Measurements from ENCODE around the gene KPNA3.
"Not testable (repeated sequence)": the region's sequence is repeated elsewhere in the genome, so short reads cannot be mapped to it uniquely, and the experiment has no call there.

The KPNA3 gene

GRCh38 chr13:49827336-49827735, 34.9 kb upstream of the KPNA3 start:
- Histone ChIP-seq H3K9ac (ENCODE audit: low read length) (no peak overlapping the region), H3K4me3 (ENCODE audit: low read depth in 1 of 2, low read length in 2 of 2) (no peak overlapping the region), H3K9me3 (ENCODE audit: low read length) (no peaks in the 10 kb centered on the region)

GRCh38 chr13:49821216-49822009, 28.9 kb upstream of the KPNA3 start:
- Histone ChIP-seq H3K36me3 (ENCODE audit: insufficient read depth, low read length) (no peaks in the 10 kb centered on the region), H3K4me1 (ENCODE audit: insufficient read depth, low read length) (no peaks in the 10 kb centered on the region), H3K4me3 (ENCODE audit: low read depth in 1 of 2, low read length in 2 of 2) (no peak overlapping the region), H3K27ac (ENCODE audit: low read depth, low read length) (no peak overlapping the region), H3K9ac (ENCODE audit: low read length) (no peak overlapping the region), H3K9me3 (ENCODE audit: low read length) (no peaks in the 10 kb centered on the region), H3K27me3 (ENCODE audit: control insufficient read depth in 1 of 2, insufficient read depth in 2 of 2, low read length in 2 of 2) (no peaks in the 10 kb centered on the region)

More at GRCh38 chr13:49827336-49827735, 34.9 kb upstream of the KPNA3 start:
- no peaks in the 10 kb centered on the region for H3K36me3 ChIP-seq (ENCODE audit: insufficient read depth, low read length)
- no peaks in the 10 kb centered on the region for H3K4me1 ChIP-seq (ENCODE audit: insufficient read depth, low read length)
- H3K27me3 ChIP-seq (ENCODE audit: control insufficient read depth in 1 of 2, insufficient read depth in 2 of 2, low read length in 2 of 2) = no peaks in the 10 kb centered on the region
- no peak overlapping the region for H3K27ac ChIP-seq (ENCODE audit: low read depth, low read length)

DNA sequence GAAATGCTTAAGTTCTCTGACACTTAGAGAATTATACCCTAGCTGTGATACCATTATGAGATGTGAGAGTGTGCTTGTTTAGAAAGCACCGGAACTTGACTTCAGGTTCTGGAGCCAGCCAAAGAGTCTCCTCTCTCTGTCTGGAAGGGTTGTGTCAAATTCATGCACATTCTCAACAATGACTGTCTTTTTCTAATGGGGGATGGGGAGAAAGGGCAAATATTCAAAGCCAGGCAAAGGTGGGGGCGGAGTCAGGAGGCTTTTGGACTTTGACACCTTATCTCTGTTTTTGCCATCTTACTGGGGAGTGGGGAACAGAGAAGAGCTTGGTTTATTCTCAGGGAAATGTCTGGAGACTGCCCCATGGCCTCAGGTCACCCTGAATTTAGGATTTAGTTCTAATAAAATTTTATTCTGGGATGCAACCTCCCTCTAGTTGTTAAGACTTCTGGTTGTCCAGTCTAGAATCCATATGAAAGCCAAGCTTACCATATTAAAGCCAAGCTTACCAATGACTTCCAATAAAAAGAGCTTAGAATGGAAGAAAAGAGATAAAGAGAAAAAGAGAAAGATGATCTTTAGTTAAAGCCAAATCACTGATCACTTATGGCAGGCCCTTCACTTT, 28.2 kb upstream of the KPNA3 start:
- no peak overlapping the region for H3K4me3 ChIP-seq (ENCODE audit: low read depth in 1 of 2, low read length in 2 of 2)
- H3K36me3 ChIP-seq (ENCODE audit: insufficient read depth, low read length) = no peaks in the 10 kb centered on the region
- H3K27ac ChIP-seq (ENCODE audit: low read depth, low read length) = no peak overlapping the region
- no peaks in the 10 kb centered on the region for H3K4me1 ChIP-seq (ENCODE audit: insufficient read depth, low read length)
- H3K27me3 ChIP-seq (ENCODE audit: control insufficient read depth in 1 of 2, insufficient read depth in 2 of 2, low read length in 2 of 2) = no peaks in the 10 kb centered on the region
- no peaks in the 10 kb centered on the region for H3K9me3 ChIP-seq (ENCODE audit: low read length)
- no peak overlapping the region for H3K9ac ChIP-seq (ENCODE audit: low read length)

GRCh38 chr13:49816047-49816446, 23.6 kb upstream of the KPNA3 start:
- H3K9me3 ChIP-seq (ENCODE audit: low read length); H3K36me3 ChIP-seq (ENCODE audit: insufficient read depth, low read length); H3K4me3 ChIP-seq (ENCODE audit: low read depth in 1 of 2, low read length in 2 of 2); H3K4me1 ChIP-seq (ENCODE audit: insufficient read depth, low read length); H3K27me3 ChIP-seq (ENCODE audit: control insufficient read depth in 1 of 2, insufficient read depth in 2 of 2, low read length in 2 of 2); H3K9ac ChIP-seq (ENCODE audit: low read length); H3K27ac ChIP-seq (ENCODE audit: low read depth, low read length): not testable (repeated sequence)

GRCh38 chr13:49814551-49815270, 22.2 kb upstream of the KPNA3 start:
- H3K27me3 ChIP-seq (ENCODE audit: control insufficient read depth in 1 of 2, insufficient read depth in 2 of 2, low read length in 2 of 2) = no peaks in the 10 kb centered on the region
- no peak overlapping the region for H3K4me3 ChIP-seq (ENCODE audit: low read depth in 1 of 2, low read length in 2 of 2)
- H3K9ac ChIP-seq (ENCODE audit: low read length) = no peak overlapping the region
- H3K4me1 ChIP-seq (ENCODE audit: insufficient read depth, low read length) = no peaks in the 10 kb centered on the region
- H3K9me3 ChIP-seq (ENCODE audit: low read length) = no peaks in the 10 kb centered on the region
- no peak overlapping the region for H3K27ac ChIP-seq (ENCODE audit: low read depth, low read length)
- H3K36me3 ChIP-seq (ENCODE audit: insufficient read depth, low read length) = no peaks in the 10 kb centered on the region

DNA sequence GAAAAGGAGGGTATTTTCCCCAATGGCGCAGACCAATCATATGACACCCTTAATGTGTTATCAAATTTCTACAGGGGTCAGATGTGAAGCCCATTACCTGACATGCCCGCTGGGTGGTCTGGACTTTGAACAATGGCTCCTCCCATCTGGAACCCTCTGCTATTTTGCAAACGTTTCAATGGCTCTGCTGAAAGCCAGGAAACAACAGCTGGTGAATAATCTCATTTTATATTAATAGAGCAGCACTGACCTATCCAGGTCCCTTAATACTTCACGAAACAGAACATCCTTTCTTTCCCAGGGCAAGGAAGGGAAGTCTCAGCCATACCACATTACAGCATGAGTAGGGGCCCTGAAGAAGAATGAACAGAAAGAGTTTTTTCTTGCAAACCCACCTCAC, 20.3 kb upstream of the KPNA3 start:
- no peak overlapping the region for H3K4me3 ChIP-seq (ENCODE audit: low read depth in 1 of 2, low read length in 2 of 2)
- H3K27me3 ChIP-seq (ENCODE audit: control insufficient read depth in 1 of 2, insufficient read depth in 2 of 2, low read length in 2 of 2) = no peaks in the 10 kb centered on the region
- no peaks in the 10 kb centered on the region for H3K4me1 ChIP-seq (ENCODE audit: insufficient read depth, low read length)
- no peaks in the 10 kb centered on the region for H3K9me3 ChIP-seq (ENCODE audit: low read length)
- no peak overlapping the region for H3K27ac ChIP-seq (ENCODE audit: low read depth, low read length)
- H3K36me3 ChIP-seq (ENCODE audit: insufficient read depth, low read length) = no peaks in the 10 kb centered on the region
- no peak overlapping the region for H3K9ac ChIP-seq (ENCODE audit: low read length)

DNA sequence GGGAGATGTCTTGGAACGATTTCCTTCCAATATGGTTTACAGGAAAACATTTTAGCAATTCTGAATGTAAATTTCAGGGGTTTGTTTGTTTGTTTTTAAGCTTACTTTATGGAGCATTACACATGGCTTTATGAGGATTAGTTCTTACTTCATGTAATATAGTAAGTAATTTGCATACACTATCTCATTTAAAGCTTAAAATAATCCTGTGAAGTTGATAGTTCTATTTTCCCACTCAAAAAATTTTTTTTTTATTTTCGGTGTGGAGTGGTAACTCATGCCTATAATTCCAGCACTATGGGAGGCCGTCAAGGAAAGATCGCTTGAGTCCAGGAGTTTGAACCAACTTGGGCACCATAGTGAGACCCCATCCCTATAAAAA, 19.0 kb upstream of the KPNA3 start:
- Histone ChIP-seq H3K4me1 (ENCODE audit: insufficient read depth, low read length) (no peaks in the 10 kb centered on the region), H3K36me3 (ENCODE audit: insufficient read depth, low read length) (no peaks in the 10 kb centered on the region), H3K4me3 (ENCODE audit: low read depth in 1 of 2, low read length in 2 of 2) (no peak overlapping the region), H3K9me3 (ENCODE audit: low read length) (no peaks in the 10 kb centered on the region), H3K27ac (ENCODE audit: low read depth, low read length) (no peak overlapping the region), H3K27me3 (ENCODE audit: control insufficient read depth in 1 of 2, insufficient read depth in 2 of 2, low read length in 2 of 2) (no peaks in the 10 kb centered on the region), H3K9ac (ENCODE audit: low read length) (no peak overlapping the region)

DNA sequence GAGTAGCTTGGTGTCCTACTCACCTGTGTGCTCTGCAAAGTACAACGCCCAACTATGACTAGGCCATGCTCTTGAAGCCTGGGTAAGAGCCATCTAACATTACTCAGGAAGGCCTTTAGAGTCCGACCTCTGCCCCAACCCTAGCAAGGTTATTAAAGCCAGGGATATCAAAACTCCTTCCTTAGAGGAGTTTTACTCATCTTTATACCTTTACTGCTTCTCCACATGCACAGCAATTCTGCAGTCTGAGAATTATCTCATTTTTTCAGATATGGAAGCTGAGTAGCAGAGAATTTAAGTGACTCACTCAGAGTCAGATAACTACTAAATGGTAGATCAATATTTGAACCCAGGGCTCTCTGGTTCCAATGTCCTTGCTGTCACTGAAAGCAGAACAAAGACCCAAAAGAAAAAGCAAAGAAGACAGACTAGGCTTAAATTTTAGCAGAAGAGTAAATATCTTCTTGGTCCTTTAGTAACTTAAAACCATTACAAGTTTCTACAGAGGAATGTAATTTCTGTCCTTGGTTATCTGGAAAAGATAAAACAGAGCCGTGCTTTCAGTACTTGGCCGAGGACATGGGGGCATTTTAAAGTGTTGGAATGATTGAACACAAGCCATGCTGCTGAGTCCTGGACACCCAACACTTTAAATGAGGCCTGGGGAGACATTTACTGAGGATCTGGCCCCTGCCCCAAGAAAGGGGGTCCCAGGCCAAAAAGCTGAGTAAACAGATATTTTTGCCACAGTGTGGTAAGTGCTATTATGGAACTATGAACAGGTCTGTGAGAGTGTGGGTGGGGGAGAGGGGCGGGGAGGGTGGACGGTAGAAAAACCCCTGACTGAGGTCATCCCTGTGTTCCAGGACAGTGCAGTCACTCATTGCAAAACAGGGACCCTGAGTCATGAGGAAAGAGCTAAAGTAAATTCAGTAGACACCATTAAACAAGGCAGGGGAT, 18.4 kb upstream of the KPNA3 start:
- H3K4me1 ChIP-seq (ENCODE audit: insufficient read depth, low read length) = no peaks in the 10 kb centered on the region
- no peak overlapping the region for H3K27ac ChIP-seq (ENCODE audit: low read depth, low read length)

GRCh38 chr13:49807681-49808080, 15.2 kb upstream of the KPNA3 start:
- no peaks in the 10 kb centered on the region for H3K27me3 ChIP-seq (ENCODE audit: control insufficient read depth in 1 of 2, insufficient read depth in 2 of 2, low read length in 2 of 2)
- no peak overlapping the region for H3K9ac ChIP-seq (ENCODE audit: low read length)
- no peak overlapping the region for H3K27ac ChIP-seq (ENCODE audit: low read depth, low read length)
- H3K36me3 ChIP-seq (ENCODE audit: insufficient read depth, low read length) = no peaks in the 10 kb centered on the region
- H3K4me1 ChIP-seq (ENCODE audit: insufficient read depth, low read length) = no peaks in the 10 kb centered on the region
- no peaks in the 10 kb centered on the region for H3K9me3 ChIP-seq (ENCODE audit: low read length)
- H3K4me3 ChIP-seq (ENCODE audit: low read depth in 1 of 2, low read length in 2 of 2) = no peak overlapping the region

More for the DNA sequence above, 18.4 kb upstream of the KPNA3 start:
- no peaks in the 10 kb centered on the region for H3K27me3 ChIP-seq (ENCODE audit: control insufficient read depth in 1 of 2, insufficient read depth in 2 of 2, low read length in 2 of 2)
- H3K9ac ChIP-seq (ENCODE audit: low read length) = no peak overlapping the region
- no peaks in the 10 kb centered on the region for H3K36me3 ChIP-seq (ENCODE audit: insufficient read depth, low read length)
- no peaks in the 10 kb centered on the region for H3K9me3 ChIP-seq (ENCODE audit: low read length)
- H3K4me3 ChIP-seq (ENCODE audit: low read depth in 1 of 2, low read length in 2 of 2) = no peak overlapping the region

- Histone ChIP-seq H3K27ac (ENCODE audit: low read depth, low read length) (no peak overlapping the region), H3K4me1 (ENCODE audit: insufficient read depth, low read length) (no peaks in the 10 kb centered on the region), H3K36me3 (ENCODE audit: insufficient read depth, low read length) (no peaks in the 10 kb centered on the region), H3K4me3 (ENCODE audit: low read depth in 1 of 2, low read length in 2 of 2) (no peak overlapping the region), H3K9ac (ENCODE audit: low read length) (no peak overlapping the region), H3K27me3 (ENCODE audit: control insufficient read depth in 1 of 2, insufficient read depth in 2 of 2, low read length in 2 of 2) (no peaks in the 10 kb centered on the region), H3K9me3 (ENCODE audit: low read length) (no peaks in the 10 kb centered on the region)
Measured at GRCh38 chr13:49806126-49806536, 13.6 kb upstream of the KPNA3 start.

DNA sequence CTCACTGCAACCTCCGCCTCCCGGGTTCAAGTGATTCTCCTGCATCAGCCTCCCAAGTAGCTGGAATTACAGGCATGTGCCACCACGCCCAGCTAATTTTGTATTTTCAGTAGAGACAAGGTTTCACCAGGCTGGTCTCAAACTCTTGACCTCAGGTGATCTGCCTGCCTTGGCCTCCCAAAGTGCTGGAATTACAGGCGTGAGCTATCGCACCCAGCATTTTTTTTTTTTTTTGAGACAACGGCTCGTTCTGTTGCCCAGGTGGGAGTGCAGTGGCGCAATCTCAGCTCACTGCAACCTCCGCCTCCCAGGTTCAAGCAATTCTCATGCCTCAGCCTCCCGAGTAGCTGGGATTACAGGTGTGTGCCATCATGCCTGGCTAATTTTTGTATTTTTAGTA, 10.6 kb upstream of the KPNA3 start:
- H3K27me3 ChIP-seq (ENCODE audit: control insufficient read depth in 1 of 2, insufficient read depth in 2 of 2, low read length in 2 of 2); H3K4me3 ChIP-seq (ENCODE audit: low read depth in 1 of 2, low read length in 2 of 2); H3K9me3 ChIP-seq (ENCODE audit: low read length); H3K4me1 ChIP-seq (ENCODE audit: insufficient read depth, low read length); H3K9ac ChIP-seq (ENCODE audit: low read length); H3K36me3 ChIP-seq (ENCODE audit: insufficient read depth, low read length); H3K27ac ChIP-seq (ENCODE audit: low read depth, low read length): not testable (repeated sequence)
